Thyroid gland (tissue), 4 donors: Measurements from ENCODE around the gene QDPR. TPM values are rescaled to one million over a fixed set of nuclear protein-coding genes. Genes with fewer than 3 reads are reported as not detected.
"Not testable (repeated sequence)": the region's sequence is repeated elsewhere in the genome, so short reads cannot be mapped to it uniquely, and the experiment has no call there.

Experiments
- DNase-seq, 2 donors: peaks; one replicate each; pipeline ENCODE4 v3.0.0-alpha.2; 2019
- H3K27ac ChIP-seq, 3 donors: fragments of 200-600 bp; sonication (generic); 1 replicate in 2 of 3; 2 replicates in 1 of 3; pipeline ENCODE4 v1.5.1; 2016 to 2019; ENCODE audit warnings: mild to moderate bottlenecking in 1 of 3, moderate library complexity in 1 of 3
- H3K27me3 ChIP-seq: fragments of 200-600 bp; sonication (generic); one replicate; pipeline ENCODE4 v1.5.1; 2019
- H3K36me3 ChIP-seq, 2 donors: fragments of 200-600 bp; sonication (generic); one replicate each; pipeline ENCODE4 v1.5.1; 2016 to 2019
- H3K4me1 ChIP-seq, 2 donors: fragments of 200-600 bp; sonication (generic); one replicate each; pipeline ENCODE4 v1.5.1; 2017 to 2019
- H3K4me3 ChIP-seq, 3 donors: fragments of 200-600 bp; sonication (generic); replicated peaks in 1 of 3; 1 replicate in 2 of 3; 2 replicates in 1 of 3; pipeline ENCODE4 v1.5.1; 2016; ENCODE audit warnings: mild to moderate bottlenecking in 1 of 3
- H3K9me3 ChIP-seq: fragments of 200-600 bp; sonication (generic); one replicate; pipeline ENCODE4 v1.5.1; 2017
- CTCF ChIP-seq, 6 experiments: fragments of 200-600 bp in 3 of 6; fragments of 450-650 bp in 3 of 6; sonication (generic) in 3 of 6; IDR thresholded peaks; one replicate each; pipeline ENCODE4 v1.5.1; 2016 to 2019; ENCODE audit warnings: antibody characterized with exemption in 6 of 6, mild to moderate bottlenecking in 2 of 6, inconsistent platforms in 1 of 6, moderate library complexity in 1 of 6
- POLR2A ChIP-seq, 2 donors: fragments of 450-650 bp; IDR thresholded peaks; one replicate each; pipeline ENCODE4 v1.6.1; 2017; ENCODE audit warnings: antibody characterized with exemption in 2 of 2, mild to moderate bottlenecking in 2 of 2, moderate library complexity in 1 of 2
- WGBS, 2 donors: methylation state at CpG; one replicate each; pipeline ENCODE4 v1.1.5; 2017; 5-methylcytosine and 5-hydroxymethylcytosine counted together
- intact Hi-C: fragments of 100-400 bp; cut with DNase I; formaldehyde crosslinking; loops from one replicate; pipeline ENCODE4 v1.15.1; 2023
- total RNA-seq, 4 donors: library from RNA; depleted of rRNA; stranded (reverse); fragments of >200 nt; gene quantifications; one replicate each; pipeline ENCODE4 v1.2.3, GENCODE V29; 2016

Gene QDPR
- total RNA-seq, 4 donors from 2014 or later = 4.0 to 14.7 (median 9.6) TPM

- no peaks in the 10 kb centered on the region for H3K4me1 ChIP-seq
- no peak for DNase-seq
- peaks cover 4% of the 10 kb centered on the region for H3K27me3 ChIP-seq
- TF ChIP-seq CTCF (IDR thresholded peaks at IDR 0.05) (no peak), POLR2A (IDR thresholded peaks at IDR 0.05) (no peak)
- no peak overlapping the region for H3K4me3 ChIP-seq
- no peak overlapping the region for H3K27ac ChIP-seq
- no peaks in the 10 kb centered on the region for H3K9me3 ChIP-seq
- H3K36me3 ChIP-seq = no peaks in the 10 kb centered on the region
- intact Hi-C loops = no loop called here
- WGBS, 2 donors = 29 to 34% methylated on average over 6 of the region's 6 CpGs
Measured at GRCh38 chr4:17544205-17544604, 32.3 kb upstream of the QDPR start.

GRCh38 chr4:17537060-17537459 lies 25.2 kb upstream of the QDPR start:
- H3K9me3 ChIP-seq, H3K4me3 ChIP-seq, H3K36me3 ChIP-seq, H3K4me1 ChIP-seq, H3K27ac ChIP-seq, intact Hi-C loops, DNase-seq, H3K27me3 ChIP-seq: not testable (repeated sequence)
- WGBS, 2 donors = 84 to 91% methylated on average over 6 of the region's 6 CpGs

- Histone ChIP-seq H3K27ac (no peak overlapping the region), H3K27me3 (no peaks in the 10 kb centered on the region), H3K4me1 (no peaks in the 10 kb centered on the region), H3K4me3 (no peak overlapping the region), H3K9me3 (no peaks in the 10 kb centered on the region), H3K36me3 (no peaks in the 10 kb centered on the region)
- DNase-seq = no peak
- TF ChIP-seq CTCF (IDR thresholded peaks at IDR 0.05) (no peak), POLR2A (IDR thresholded peaks at IDR 0.05) (no peak)
- 81% methylated on average over 3 of the region's 3 CpGs for WGBS, 2 donors
- intact Hi-C loops = no loop called here
Measured at GRCh38 chr4:17535906-17536305, 24.0 kb upstream of the QDPR start.

- intact Hi-C loops = no loop called here
- Histone ChIP-seq H3K27ac (no peak overlapping the region), H3K9me3 (no peaks in the 10 kb centered on the region), H3K27me3 (no peaks in the 10 kb centered on the region), H3K36me3 (no peaks in the 10 kb centered on the region), H3K4me3 (no peak overlapping the region), H3K4me1 (no peaks in the 10 kb centered on the region)
- DNase-seq = no peak
- TF ChIP-seq CTCF (IDR thresholded peaks at IDR 0.05) (no peak), POLR2A (IDR thresholded peaks at IDR 0.05) (no peak)
- 89 to 93% methylated on average over 4 of the region's 4 CpGs for WGBS, 2 donors
Measured at GRCh38 chr4:17535242-17535641, 23.4 kb upstream of the QDPR start.

- Histone ChIP-seq H3K4me1 (no peaks in the 10 kb centered on the region), H3K4me3 (no peak overlapping the region), H3K36me3 (no peaks in the 10 kb centered on the region), H3K9me3 (no peaks in the 10 kb centered on the region), H3K27ac (no peak overlapping the region), H3K27me3 (no peaks in the 10 kb centered on the region)
- TF ChIP-seq CTCF (IDR thresholded peaks at IDR 0.05) = no peak
- no peak for TF ChIP-seq POLR2A (IDR thresholded peaks at IDR 0.05)
- DNase-seq = no peak
- 92 to 97% methylated on average over 4 of the region's 4 CpGs for WGBS, 2 donors
- intact Hi-C loops = no loop called here
Measured at GRCh38 chr4:17534705-17535104, 22.8 kb upstream of the QDPR start.
